Thyroid gland (tissue), 4 donors: ENCODE results near the gene PCDHB10.
A peak's percentile ranks its signal among the peaks of the same experiment; 100 is the strongest.

Experiments
- CTCF ChIP-seq, 6 experiments: fragments of 200-600 bp in 3 of 6; fragments of 450-650 bp in 3 of 6; sonication (generic) in 3 of 6; IDR thresholded peaks; one replicate each; pipeline ENCODE4 v1.5.1; 2016 to 2019; ENCODE audit warnings: antibody characterized with exemption in 6 of 6, mild to moderate bottlenecking in 2 of 6, inconsistent platforms in 1 of 6, moderate library complexity in 1 of 6
- POLR2A ChIP-seq, 2 donors: fragments of 450-650 bp; IDR thresholded peaks; one replicate each; pipeline ENCODE4 v1.6.1; 2017; ENCODE audit warnings: antibody characterized with exemption in 2 of 2, mild to moderate bottlenecking in 2 of 2, moderate library complexity in 1 of 2

DNA sequence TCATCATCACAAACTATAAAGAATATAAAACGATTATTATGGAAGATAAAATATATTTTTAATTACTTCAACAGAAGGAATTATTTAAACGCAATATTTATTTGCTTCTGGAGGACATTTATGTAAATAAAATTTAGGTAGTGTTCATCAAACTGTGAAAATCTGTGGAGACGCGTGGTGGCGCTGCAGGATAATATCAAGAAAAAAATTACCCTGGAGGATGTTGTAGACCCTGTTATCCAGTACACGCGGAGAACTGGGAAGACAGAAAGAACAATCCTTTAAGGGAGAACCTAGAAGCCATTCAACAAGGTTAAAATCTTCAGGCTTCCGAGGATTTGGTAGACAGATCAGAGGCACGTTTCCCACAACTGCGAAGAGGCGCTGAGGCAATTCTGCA is 16.3 kb downstream of the PCDHB10 start, which contains the start of gene PCDHB12:
- TF ChIP-seq CTCF (IDR thresholded peaks at IDR 0.05), result peak in 1 of 6 experiments; percentile 10
- TF ChIP-seq POLR2A (IDR thresholded peaks at IDR 0.05), result no peak
